ENCODE results near the gene NLRX1. TPM values are rescaled to one million over a fixed set of nuclear protein-coding genes. Genes with fewer than 3 reads are reported as not detected.

The NLRX1 gene
- total RNA-seq, 1 donor from 2014 or later: 8.9 TPM

DNA sequence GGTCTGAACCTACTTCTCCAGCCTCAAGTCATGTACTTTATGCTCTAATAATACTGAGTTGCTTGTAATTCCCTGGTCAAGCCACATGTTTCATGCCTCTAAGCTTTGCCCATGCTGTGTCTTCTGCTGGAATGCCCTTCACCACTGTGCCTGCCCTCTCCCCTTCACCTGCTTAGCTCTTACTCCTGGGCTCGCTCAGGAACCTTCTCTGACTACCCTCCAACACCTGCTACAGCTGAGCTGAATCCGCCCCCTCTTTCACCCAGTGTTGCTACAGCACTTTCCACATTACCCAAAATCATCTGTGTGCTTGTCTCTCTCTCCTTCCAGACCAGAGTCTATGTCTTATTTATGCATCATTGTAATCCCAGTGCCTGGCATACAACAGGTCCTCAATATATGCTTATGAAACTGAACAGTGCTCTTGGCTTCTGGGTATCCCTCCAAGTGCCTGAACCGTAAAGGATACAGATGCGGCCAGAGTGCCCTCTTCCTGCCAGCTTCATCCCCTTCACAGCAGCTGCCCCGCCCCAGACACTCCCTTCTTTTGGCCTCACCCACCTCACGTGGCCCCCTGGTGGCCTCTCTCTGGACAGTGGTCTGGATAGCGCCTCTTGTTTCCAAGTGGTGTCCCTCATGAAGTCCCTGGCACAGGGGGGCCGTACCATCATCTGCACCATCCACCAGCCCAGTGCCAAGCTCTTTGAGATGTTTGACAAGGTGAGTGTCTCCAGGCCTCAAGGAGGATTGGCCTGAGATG lies 12.6 kb upstream of the NLRX1 start:
- Mint-ChIP-seq H3K36me3 (ENCODE audit: unreplicated experiment) (no peaks in the 10 kb centered on the region), H3K27me3 (ENCODE audit: unreplicated experiment) (no peaks in the 10 kb centered on the region), H3K4me1 (ENCODE audit: unreplicated experiment) (peaks cover 4% of the 10 kb centered on the region), H3K9me3 (ENCODE audit: unreplicated experiment) (no peaks in the 10 kb centered on the region), H3K4me3 (ENCODE audit: unreplicated experiment) (no peak overlapping the region), H3K27ac (ENCODE audit: unreplicated experiment) (no peak overlapping the region)
- DNase-seq (ENCODE audit: extremely low spot score, unreplicated experiment): no peak
- TF ChIP-seq, protein P1, sequence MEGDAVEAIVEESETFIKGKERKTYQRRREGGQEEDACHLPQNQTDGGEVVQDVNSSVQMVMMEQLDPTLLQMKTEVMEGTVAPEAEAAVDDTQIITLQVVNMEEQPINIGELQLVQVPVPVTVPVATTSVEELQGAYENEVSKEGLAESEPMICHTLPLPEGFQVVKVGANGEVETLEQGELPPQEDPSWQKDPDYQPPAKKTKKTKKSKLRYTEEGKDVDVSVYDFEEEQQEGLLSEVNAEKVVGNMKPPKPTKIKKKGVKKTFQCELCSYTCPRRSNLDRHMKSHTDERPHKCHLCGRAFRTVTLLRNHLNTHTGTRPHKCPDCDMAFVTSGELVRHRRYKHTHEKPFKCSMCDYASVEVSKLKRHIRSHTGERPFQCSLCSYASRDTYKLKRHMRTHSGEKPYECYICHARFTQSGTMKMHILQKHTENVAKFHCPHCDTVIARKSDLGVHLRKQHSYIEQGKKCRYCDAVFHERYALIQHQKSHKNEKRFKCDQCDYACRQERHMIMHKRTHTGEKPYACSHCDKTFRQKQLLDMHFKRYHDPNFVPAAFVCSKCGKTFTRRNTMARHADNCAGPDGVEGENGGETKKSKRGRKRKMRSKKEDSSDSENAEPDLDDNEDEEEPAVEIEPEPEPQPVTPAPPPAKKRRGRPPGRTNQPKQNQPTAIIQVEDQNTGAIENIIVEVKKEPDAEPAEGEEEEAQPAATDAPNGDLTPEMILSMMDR (IDR thresholded peaks at IDR 0.05): no peak

DNA sequence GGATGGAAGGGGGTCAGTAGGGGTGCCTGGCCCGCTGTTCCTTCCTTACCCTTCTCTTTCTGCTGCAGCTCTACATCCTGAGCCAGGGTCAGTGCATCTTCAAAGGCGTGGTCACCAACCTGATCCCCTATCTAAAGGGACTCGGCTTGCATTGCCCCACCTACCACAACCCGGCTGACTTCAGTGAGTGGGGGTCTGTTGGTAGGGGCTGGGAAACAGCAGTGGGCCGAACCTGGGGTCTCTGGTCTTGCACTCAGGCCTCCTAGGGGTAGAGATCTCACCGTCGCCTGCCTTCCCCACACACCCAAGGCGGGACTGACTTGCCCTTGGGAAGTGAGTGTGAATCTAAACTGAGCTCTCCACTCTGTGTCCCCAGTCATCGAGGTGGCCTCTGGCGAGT lies 12.0 kb upstream of the NLRX1 start:
- Mint-ChIP-seq H3K36me3 (ENCODE audit: unreplicated experiment) (no peaks in the 10 kb centered on the region), H3K9me3 (ENCODE audit: unreplicated experiment) (no peaks in the 10 kb centered on the region), H3K4me1 (ENCODE audit: unreplicated experiment) (no peaks in the 10 kb centered on the region), H3K4me3 (ENCODE audit: unreplicated experiment) (no peak overlapping the region), H3K27me3 (ENCODE audit: unreplicated experiment) (no peaks in the 10 kb centered on the region), H3K27ac (ENCODE audit: unreplicated experiment) (no peak overlapping the region)
- TF ChIP-seq, protein P1 (IDR thresholded peaks at IDR 0.05): no peak
- DNase-seq (ENCODE audit: extremely low spot score, unreplicated experiment): no peak

DNA sequence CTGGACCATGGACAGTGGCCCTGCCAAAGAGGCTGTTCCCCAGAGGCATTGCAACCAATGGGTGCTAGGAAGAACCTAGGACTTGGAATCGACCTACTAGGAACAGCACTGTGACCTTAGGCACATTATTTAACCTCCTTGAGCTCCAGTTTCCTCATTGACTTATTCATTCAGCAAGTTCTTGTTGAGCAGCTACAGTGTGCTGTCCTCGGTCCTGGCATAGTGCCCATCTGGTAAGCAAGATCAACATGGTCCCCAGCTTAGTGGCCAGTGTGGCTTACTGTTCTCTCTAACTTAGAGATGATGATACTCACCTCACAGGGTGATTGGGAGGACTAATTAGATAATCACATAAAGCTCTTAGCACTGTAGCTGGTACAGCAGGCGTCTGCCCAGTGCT lies 11.5 kb upstream of the NLRX1 start:
- no peaks in the 10 kb centered on the region for H3K27me3 Mint-ChIP-seq (ENCODE audit: unreplicated experiment)
- no peaks in the 10 kb centered on the region for H3K36me3 Mint-ChIP-seq (ENCODE audit: unreplicated experiment)
- no peaks in the 10 kb centered on the region for H3K9me3 Mint-ChIP-seq (ENCODE audit: unreplicated experiment)
- no peak overlapping the region for H3K27ac Mint-ChIP-seq (ENCODE audit: unreplicated experiment)
- no peak for DNase-seq (ENCODE audit: extremely low spot score, unreplicated experiment)
- TF ChIP-seq, protein P1 (IDR thresholded peaks at IDR 0.05): no peak
- no peak overlapping the region for H3K4me3 Mint-ChIP-seq (ENCODE audit: unreplicated experiment)
- H3K4me1 Mint-ChIP-seq (ENCODE audit: unreplicated experiment): no peaks in the 10 kb centered on the region

DNA sequence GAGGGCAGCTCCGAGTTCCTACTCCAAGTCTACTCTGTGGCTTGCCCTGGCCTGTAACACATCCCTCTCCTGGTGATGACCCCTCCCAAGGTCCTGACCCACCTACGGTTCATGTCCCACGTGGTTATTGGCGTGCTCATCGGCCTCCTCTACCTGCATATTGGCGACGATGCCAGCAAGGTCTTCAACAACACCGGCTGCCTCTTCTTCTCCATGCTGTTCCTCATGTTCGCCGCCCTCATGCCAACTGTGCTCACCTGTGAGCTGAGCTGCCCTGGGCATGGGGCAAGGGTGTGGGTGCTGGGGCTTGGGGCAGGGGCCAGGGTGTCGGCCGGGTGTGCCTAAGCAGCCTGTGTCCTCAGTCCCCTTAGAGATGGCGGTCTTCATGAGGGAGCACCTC lies 10.1 kb upstream of the NLRX1 start:
- Mint-ChIP-seq H3K4me1 (ENCODE audit: unreplicated experiment) (no peaks in the 10 kb centered on the region), H3K9me3 (ENCODE audit: unreplicated experiment) (no peaks in the 10 kb centered on the region), H3K27ac (ENCODE audit: unreplicated experiment) (no peak overlapping the region), H3K36me3 (ENCODE audit: unreplicated experiment) (no peaks in the 10 kb centered on the region), H3K27me3 (ENCODE audit: unreplicated experiment) (no peaks in the 10 kb centered on the region), H3K4me3 (ENCODE audit: unreplicated experiment) (no peak overlapping the region)
- TF ChIP-seq, protein P1 (IDR thresholded peaks at IDR 0.05): no peak
- no peak for DNase-seq (ENCODE audit: extremely low spot score, unreplicated experiment)

DNA sequence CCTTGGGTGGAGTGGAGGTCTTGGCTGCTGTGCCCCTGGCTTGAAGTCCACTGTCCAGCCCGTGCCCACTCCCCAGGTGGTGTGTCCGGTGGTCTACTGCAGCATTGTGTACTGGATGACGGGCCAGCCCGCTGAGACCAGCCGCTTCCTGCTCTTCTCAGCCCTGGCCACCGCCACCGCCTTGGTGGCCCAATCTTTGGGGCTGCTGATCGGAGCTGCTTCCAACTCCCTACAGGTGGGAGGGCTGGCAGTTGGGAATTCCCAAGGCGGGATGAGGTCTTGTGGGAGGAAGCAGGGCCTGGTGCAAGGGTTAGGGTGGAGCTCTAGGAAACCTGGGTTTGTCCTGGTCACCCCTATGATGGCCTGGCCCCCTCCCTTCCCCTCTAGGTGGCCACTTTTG lies 8.4 kb upstream of the NLRX1 start:
- Mint-ChIP-seq H3K4me1 (ENCODE audit: unreplicated experiment) (no peaks in the 10 kb centered on the region), H3K9me3 (ENCODE audit: unreplicated experiment) (no peaks in the 10 kb centered on the region), H3K27ac (ENCODE audit: unreplicated experiment) (no peak overlapping the region), H3K27me3 (ENCODE audit: unreplicated experiment) (no peaks in the 10 kb centered on the region), H3K4me3 (ENCODE audit: unreplicated experiment) (no peak overlapping the region), H3K36me3 (ENCODE audit: unreplicated experiment) (no peaks in the 10 kb centered on the region)
- no peak for DNase-seq (ENCODE audit: extremely low spot score, unreplicated experiment)
- TF ChIP-seq, protein P1 (IDR thresholded peaks at IDR 0.05): no peak
